GM18951 (cell line): ENCODE measurements around the gene PPARG.
"Not testable (repeated sequence)": the region's sequence is repeated elsewhere in the genome, so short reads cannot be mapped to it uniquely, and the experiment has no call there.

Experiments
- POLR2A ChIP-seq: IDR thresholded peaks from 4 replicates; pipeline ENCODE4 v1.6.1; 2011; ENCODE audit warnings: mild to moderate bottlenecking; ENCODE audit not compliant: insufficient read length, insufficient read depth; ENCODE audit errors: extremely low read depth
- in situ Hi-C: fragments of 300-500 bp; cut with MboI; formaldehyde crosslinking; loops from one replicate; pipeline ENCODE4 v1.12.0; 2022; ENCODE audit warnings: low sequenced_read_pairs, mixed read lengths, inconsistent platforms; ENCODE audit not compliant: unreplicated experiment

PPARG gene

GRCh38 chr3:12465151-12465835 lies 176.4 kb downstream of the PPARG start:
- TF ChIP-seq POLR2A: no peak
- in situ Hi-C loops: no loop called here

- TF ChIP-seq POLR2A: no peak
- in situ Hi-C loops: no loop called here
Observed at GRCh38 chr3:12465836-12466225, 177.0 kb downstream of the PPARG start.

GRCh38 chr3:12467746-12468145 lies 178.9 kb downstream of the PPARG start:
- TF ChIP-seq POLR2A: no peak
- in situ Hi-C loops: no loop called here

GRCh38 chr3:12468276-12468675 lies 179.4 kb downstream of the PPARG start:
- in situ Hi-C loops: no loop called here
- no peak for TF ChIP-seq POLR2A

GRCh38 chr3:12468757-12469156 lies 179.9 kb downstream of the PPARG start:
- in situ Hi-C loops: no loop called here
- TF ChIP-seq POLR2A: no peak

GRCh38 chr3:12469222-12469621 lies 180.4 kb downstream of the PPARG start:
- in situ Hi-C loops: not testable (repeated sequence)

- TF ChIP-seq POLR2A: no peak
- in situ Hi-C loops: no loop called here
Observed at GRCh38 chr3:12470111-12470510, 181.2 kb downstream of the PPARG start.

- no peak for TF ChIP-seq POLR2A
- in situ Hi-C loops: no loop called here
Observed at GRCh38 chr3:12470680-12471079, 181.8 kb downstream of the PPARG start.

GRCh38 chr3:12471241-12471640 lies 182.4 kb downstream of the PPARG start:
- no peak for TF ChIP-seq POLR2A
- in situ Hi-C loops: no loop called here

- in situ Hi-C loops: no loop called here
- TF ChIP-seq POLR2A: no peak
Observed at GRCh38 chr3:12472000-12472610, 183.2 kb downstream of the PPARG start.

- no peak for TF ChIP-seq POLR2A
- in situ Hi-C loops: no loop called here
Observed at GRCh38 chr3:12472796-12473195, 183.9 kb downstream of the PPARG start.

- in situ Hi-C loops: no loop called here
- no peak for TF ChIP-seq POLR2A
Observed at GRCh38 chr3:12473511-12473910, 184.6 kb downstream of the PPARG start.

GRCh38 chr3:12476238-12476897 lies 187.5 kb downstream of the PPARG start:
- TF ChIP-seq POLR2A: no peak
- in situ Hi-C loops: no loop called here

- in situ Hi-C loops: no loop called here
- TF ChIP-seq POLR2A: no peak
Observed at GRCh38 chr3:12477256-12477655, 188.4 kb downstream of the PPARG start.
